ENCODE data around the gene SCUBE1.

DNA sequence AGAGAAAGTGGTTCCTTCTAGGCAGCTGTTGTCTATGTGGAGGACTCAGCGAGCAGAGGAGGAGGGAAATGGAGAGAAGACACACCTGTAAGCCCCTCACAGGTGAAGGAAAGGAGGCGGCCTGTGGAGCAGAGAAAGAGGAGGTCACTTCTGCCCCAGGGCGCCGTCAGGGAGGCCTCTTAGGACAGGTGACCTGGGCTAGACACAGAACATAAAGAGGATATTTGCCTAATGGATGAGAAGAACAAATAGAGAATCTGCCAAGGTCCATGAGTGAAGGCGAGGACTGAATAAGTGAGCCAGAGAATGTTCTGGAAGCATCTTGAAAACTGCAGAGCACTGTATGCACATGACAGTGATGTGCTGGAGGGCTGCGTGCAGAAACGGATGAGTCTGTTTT lies 2.2 kb upstream of the SCUBE1 start:
- TF ChIP-seq, protein P1, sequence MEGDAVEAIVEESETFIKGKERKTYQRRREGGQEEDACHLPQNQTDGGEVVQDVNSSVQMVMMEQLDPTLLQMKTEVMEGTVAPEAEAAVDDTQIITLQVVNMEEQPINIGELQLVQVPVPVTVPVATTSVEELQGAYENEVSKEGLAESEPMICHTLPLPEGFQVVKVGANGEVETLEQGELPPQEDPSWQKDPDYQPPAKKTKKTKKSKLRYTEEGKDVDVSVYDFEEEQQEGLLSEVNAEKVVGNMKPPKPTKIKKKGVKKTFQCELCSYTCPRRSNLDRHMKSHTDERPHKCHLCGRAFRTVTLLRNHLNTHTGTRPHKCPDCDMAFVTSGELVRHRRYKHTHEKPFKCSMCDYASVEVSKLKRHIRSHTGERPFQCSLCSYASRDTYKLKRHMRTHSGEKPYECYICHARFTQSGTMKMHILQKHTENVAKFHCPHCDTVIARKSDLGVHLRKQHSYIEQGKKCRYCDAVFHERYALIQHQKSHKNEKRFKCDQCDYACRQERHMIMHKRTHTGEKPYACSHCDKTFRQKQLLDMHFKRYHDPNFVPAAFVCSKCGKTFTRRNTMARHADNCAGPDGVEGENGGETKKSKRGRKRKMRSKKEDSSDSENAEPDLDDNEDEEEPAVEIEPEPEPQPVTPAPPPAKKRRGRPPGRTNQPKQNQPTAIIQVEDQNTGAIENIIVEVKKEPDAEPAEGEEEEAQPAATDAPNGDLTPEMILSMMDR (IDR thresholded peaks at IDR 0.05; ENCODE audit: low read depth, low read length) = no peak
- TF ChIP-seq POLR2A (IDR thresholded peaks at IDR 0.05; ENCODE audit: extremely low read depth, insufficient read length) = no peak
- no peak for TF ChIP-seq MYC (IDR thresholded peaks at IDR 0.05; ENCODE audit: low read depth, low read length)
